ENCODE measurements around the gene RAB17. TPM values are rescaled to one million over a fixed set of nuclear protein-coding genes. Genes with fewer than 3 reads are reported as not detected.

RAB17 gene
- total and polyA plus RNA-seq, 2 experiments from 2014 or later, result 2.9 to 3.1 TPM

DNA sequence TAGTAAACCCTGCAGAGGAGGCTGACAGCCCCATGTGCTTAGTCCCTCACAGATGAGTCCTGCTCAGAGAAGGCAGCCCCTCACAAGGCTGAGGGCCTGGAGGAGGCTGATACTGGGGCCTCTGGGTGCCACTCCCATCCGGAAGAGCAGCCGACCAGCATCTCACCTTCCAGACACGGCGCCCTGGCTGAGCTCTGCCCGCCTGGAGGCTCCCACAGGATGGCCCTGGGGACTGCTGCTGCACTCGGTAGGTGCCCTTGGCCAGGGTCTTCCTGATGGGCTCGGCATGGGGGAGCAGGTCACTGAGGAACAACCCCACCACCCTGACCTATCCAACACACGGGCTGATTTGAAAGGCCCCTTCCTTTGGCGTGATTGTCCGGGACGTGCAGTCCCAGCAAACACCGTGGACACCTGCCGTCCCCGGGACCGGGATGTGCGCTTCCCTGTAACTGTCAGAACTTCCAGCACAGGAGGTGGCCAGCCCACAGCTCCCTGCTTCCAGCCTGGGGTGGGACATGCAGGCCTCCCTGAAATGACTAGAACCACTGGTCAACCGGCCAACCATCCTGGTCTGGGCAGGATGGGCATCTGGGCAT lies 64.9 kb downstream of the RAB17 start:
- TF ChIP-seq, protein P1, sequence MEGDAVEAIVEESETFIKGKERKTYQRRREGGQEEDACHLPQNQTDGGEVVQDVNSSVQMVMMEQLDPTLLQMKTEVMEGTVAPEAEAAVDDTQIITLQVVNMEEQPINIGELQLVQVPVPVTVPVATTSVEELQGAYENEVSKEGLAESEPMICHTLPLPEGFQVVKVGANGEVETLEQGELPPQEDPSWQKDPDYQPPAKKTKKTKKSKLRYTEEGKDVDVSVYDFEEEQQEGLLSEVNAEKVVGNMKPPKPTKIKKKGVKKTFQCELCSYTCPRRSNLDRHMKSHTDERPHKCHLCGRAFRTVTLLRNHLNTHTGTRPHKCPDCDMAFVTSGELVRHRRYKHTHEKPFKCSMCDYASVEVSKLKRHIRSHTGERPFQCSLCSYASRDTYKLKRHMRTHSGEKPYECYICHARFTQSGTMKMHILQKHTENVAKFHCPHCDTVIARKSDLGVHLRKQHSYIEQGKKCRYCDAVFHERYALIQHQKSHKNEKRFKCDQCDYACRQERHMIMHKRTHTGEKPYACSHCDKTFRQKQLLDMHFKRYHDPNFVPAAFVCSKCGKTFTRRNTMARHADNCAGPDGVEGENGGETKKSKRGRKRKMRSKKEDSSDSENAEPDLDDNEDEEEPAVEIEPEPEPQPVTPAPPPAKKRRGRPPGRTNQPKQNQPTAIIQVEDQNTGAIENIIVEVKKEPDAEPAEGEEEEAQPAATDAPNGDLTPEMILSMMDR (IDR thresholded peaks at IDR 0.05; ENCODE audit: low read depth, low read length), result no peak
- Histone ChIP-seq H3K9me3 (ENCODE audit: low read depth) (no peaks in the 10 kb centered on the region), H3K27ac (peak overlapping the region; percentile 43), H3K4me1 (ENCODE audit: low read depth) (no peaks in the 10 kb centered on the region), H3K36me3 (no peaks in the 10 kb centered on the region), H3K4me3 (no peak overlapping the region), H3K27me3 (no peaks in the 10 kb centered on the region)
- no peak for DNase-seq (ENCODE audit: low read depth in 1 of 2, low spot score in 1 of 2)

DNA sequence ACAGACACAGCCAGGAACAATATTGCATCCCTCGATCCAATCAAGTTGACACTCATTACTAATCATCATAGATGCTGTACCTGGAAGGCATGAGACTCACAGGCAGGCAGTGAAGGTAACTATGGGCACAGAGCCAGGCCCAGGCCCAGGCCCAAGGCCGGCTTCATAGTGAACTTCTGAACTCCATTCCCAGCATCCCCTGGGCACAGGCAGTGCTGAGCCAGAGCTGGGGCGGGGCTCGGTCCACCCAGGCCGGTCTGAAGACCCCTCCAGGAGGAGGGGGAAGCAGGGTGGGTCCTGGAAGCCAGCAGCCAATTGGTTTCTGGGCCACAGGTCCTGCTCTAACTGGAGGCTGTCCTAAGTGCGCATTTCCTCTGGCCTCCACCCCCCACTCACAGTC lies 65.9 kb downstream of the RAB17 start:
- no peak overlapping the region for H3K4me3 ChIP-seq
- H3K27me3 ChIP-seq, result no peaks in the 10 kb centered on the region
- H3K36me3 ChIP-seq, result no peaks in the 10 kb centered on the region
- DNase-seq (ENCODE audit: low read depth in 1 of 2, low spot score in 1 of 2), result no peak
- H3K4me1 ChIP-seq (ENCODE audit: low read depth), result no peaks in the 10 kb centered on the region
- TF ChIP-seq, protein P1 (IDR thresholded peaks at IDR 0.05; ENCODE audit: low read depth, low read length), result no peak
- peak overlapping the region; percentile 43 for H3K27ac ChIP-seq
- H3K9me3 ChIP-seq (ENCODE audit: low read depth), result no peaks in the 10 kb centered on the region

Other genes with a start within 250 kb of the RAB17 start
- 4.1 and 4.7 TPM in 2 replicates for gene COL6A3, start 176.6 kb downstream of the RAB17 start, total RNA-seq
- gene COL6A3, start 176.6 kb downstream of the RAB17 start, polyA plus RNA-seq, result 0.24 and 1.3 TPM in 2 replicates
- 0.11 and 0.27 TPM in 2 replicates for gene MLPH, start 103.5 kb downstream of the RAB17 start, total RNA-seq
- gene MLPH, start 103.5 kb downstream of the RAB17 start, polyA plus RNA-seq, result 1.4 TPM in 1 of 2 replicates, not detected in the other
- gene PRLH, start 24.2 kb downstream of the RAB17 start, total RNA-seq, result not detected in 2 replicates
- not detected in 2 replicates for gene PRLH, start 24.2 kb downstream of the RAB17 start, polyA plus RNA-seq
- gene LRRFIP1, start 36.9 kb upstream of the RAB17 start, total RNA-seq, result 66.3 and 95.3 TPM in 2 replicates
- 90.9 and 125 TPM in 2 replicates for gene LRRFIP1, start 36.9 kb upstream of the RAB17 start, polyA plus RNA-seq
- 0.51 and 0.67 TPM in 2 replicates for gene RBM44, start 208.0 kb upstream of the RAB17 start, total RNA-seq
- gene RBM44, start 208.0 kb upstream of the RAB17 start, polyA plus RNA-seq, result 0.15 and 0.46 TPM in 2 replicates

All from cardiac muscle cell (in vitro differentiated cells and primary cell).